ENCODE measurements around the gene ARMC9.

DNA sequence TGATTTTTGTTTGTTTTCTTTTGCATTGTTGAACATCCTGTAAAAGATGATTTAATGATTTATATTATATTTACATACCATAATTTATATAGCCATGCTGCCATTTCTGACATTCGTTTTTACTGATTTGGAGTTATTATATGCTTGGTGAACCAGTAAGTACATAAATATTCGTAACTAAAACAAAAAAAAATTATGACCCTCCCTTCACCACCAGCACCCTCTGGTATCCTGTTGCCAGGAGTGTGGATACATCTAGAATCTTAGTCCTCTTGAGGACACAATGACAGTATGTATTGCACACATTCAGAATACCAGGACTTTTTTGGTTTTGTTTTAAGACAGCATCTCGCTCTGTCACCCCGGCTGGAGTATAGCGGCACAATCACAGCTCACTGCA, 153.2 kb downstream of the ARMC9 start:
- TF ChIP-seq, protein P1, sequence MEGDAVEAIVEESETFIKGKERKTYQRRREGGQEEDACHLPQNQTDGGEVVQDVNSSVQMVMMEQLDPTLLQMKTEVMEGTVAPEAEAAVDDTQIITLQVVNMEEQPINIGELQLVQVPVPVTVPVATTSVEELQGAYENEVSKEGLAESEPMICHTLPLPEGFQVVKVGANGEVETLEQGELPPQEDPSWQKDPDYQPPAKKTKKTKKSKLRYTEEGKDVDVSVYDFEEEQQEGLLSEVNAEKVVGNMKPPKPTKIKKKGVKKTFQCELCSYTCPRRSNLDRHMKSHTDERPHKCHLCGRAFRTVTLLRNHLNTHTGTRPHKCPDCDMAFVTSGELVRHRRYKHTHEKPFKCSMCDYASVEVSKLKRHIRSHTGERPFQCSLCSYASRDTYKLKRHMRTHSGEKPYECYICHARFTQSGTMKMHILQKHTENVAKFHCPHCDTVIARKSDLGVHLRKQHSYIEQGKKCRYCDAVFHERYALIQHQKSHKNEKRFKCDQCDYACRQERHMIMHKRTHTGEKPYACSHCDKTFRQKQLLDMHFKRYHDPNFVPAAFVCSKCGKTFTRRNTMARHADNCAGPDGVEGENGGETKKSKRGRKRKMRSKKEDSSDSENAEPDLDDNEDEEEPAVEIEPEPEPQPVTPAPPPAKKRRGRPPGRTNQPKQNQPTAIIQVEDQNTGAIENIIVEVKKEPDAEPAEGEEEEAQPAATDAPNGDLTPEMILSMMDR (IDR thresholded peaks at IDR 0.05) = no peak
- TF ChIP-seq POLR2A (IDR thresholded peaks at IDR 0.05) = no peak

Data from testis (tissue), 2 donors.